ENCODE data around the gene RHCE. TPM values are rescaled to one million over a fixed set of nuclear protein-coding genes. Genes with fewer than 3 reads are reported as not detected.
"Not testable (repeated sequence)": the region's sequence is repeated elsewhere in the genome, so short reads cannot be mapped to it uniquely, and the experiment has no call there.

RHCE gene
- total RNA-seq, 1 experiment from 2014 or later, result 0.36 TPM

- Histone ChIP-seq H3K4me3 (peak within 1 kb of the TSS; percentile 85), H3K27me3 (no peaks in the 10 kb centered on the region), H3K9me3 (no peaks in the 10 kb centered on the region), H3K36me3 (peaks cover 21% of the 10 kb centered on the region)
- DNase-seq, result peak; percentile 88
Measured at GRCh38 chr1:25338188-25338981, 82.2 kb downstream of the RHCE start, which contains the start of gene TMEM50A. TSS of gene TMEM50A (plus strand) at chr1:25338334. CDS start at chr1:25340487, 2,153 bp downstream.

- H3K4me3 ChIP-seq, result peak overlapping the region; percentile 85
Measured at GRCh38 chr1:25337483-25338187, 83.0 kb downstream of the RHCE start.

DNA sequence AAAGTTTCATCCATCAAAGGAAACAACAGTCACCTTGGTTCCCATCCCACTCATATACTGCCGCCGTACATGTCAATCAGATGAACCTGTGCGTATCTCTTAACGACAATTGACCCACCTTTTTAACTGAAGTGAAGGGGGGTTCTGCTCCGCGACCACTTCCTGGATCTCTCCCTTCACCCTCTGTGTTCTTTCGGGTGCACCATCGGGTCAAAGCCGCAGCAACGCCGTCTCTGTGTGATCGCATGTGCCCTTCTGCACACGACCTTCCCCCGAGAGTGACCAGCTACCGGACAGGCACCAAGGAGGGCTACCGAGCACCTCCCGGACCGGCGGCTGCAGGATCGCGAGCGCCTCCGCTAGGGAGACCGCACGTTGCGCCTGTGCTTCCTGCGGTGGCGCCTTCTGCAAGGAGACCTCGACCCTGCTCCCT lies 83.7 kb downstream of the RHCE start:
- not testable (repeated sequence) for H3K9me3 ChIP-seq, H3K36me3 ChIP-seq, H3K27me3 ChIP-seq
- peak; percentile 33 for DNase-seq
- peak overlapping the region; percentile 56 for H3K4me3 ChIP-seq

More at GRCh38 chr1:25337483-25338187, 83.0 kb downstream of the RHCE start:
- not testable (repeated sequence) for H3K9me3 ChIP-seq, DNase-seq, H3K27me3 ChIP-seq
- peaks cover 14% of the 10 kb centered on the region for H3K36me3 ChIP-seq

GRCh38 chr1:25329950-25330349 lies 90.7 kb downstream of the RHCE start:
- not testable (repeated sequence) for H3K36me3 ChIP-seq, H3K27me3 ChIP-seq, H3K9me3 ChIP-seq, H3K4me3 ChIP-seq
- DNase-seq, result peak; percentile 47

DNA sequence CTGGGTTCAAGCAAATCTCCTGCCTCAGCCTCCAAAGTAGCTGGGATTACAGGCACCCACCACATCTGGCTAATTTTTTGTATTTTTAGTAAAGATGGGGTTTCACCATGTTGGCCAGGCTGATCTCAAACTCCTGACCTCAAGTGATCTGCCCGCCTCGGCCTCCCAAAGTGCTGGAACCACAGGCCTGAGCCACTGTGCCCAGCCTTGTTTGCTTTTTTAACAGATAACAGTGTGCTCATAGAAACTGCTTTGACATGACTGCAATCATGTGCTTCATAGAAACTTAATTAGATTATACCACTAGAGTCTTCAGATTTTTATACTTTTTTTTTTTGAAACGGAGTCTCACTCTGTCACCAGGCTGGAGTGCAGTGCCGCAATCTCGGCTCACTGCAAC lies 91.3 kb downstream of the RHCE start:
- DNase-seq, H3K9me3 ChIP-seq, H3K4me3 ChIP-seq, H3K36me3 ChIP-seq, H3K27me3 ChIP-seq: not testable (repeated sequence)

GRCh38 chr1:25328791-25329185 lies 91.8 kb downstream of the RHCE start:
- H3K27me3 ChIP-seq, H3K9me3 ChIP-seq, H3K36me3 ChIP-seq, H3K4me3 ChIP-seq: not testable (repeated sequence)
- peak; percentile 20 for DNase-seq

GRCh38 chr1:25327864-25328790 lies 92.5 kb downstream of the RHCE start:
- not testable (repeated sequence) for H3K4me3 ChIP-seq, DNase-seq, H3K36me3 ChIP-seq, H3K9me3 ChIP-seq, H3K27me3 ChIP-seq

DNA sequence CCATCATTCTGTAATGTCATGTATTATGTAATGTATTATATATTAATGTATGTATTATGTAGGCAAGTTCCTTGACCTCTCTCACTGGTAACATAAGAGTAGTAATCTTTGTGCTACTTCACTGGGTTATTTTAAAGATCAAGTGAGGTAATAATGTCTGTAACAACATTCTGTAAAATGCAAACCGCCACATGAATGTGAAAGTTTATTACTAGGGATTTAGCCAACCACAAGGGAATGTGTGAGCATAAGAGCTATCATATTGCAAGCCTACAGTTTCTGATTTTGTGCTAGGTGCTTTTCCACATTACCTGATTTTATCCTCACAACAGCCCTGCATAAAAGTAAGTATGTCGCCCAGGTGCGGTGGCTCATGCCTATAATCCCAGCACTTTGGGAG lies 96.2 kb downstream of the RHCE start:
- H3K9me3 ChIP-seq, H3K36me3 ChIP-seq, H3K4me3 ChIP-seq, H3K27me3 ChIP-seq, DNase-seq: not testable (repeated sequence)

DNA sequence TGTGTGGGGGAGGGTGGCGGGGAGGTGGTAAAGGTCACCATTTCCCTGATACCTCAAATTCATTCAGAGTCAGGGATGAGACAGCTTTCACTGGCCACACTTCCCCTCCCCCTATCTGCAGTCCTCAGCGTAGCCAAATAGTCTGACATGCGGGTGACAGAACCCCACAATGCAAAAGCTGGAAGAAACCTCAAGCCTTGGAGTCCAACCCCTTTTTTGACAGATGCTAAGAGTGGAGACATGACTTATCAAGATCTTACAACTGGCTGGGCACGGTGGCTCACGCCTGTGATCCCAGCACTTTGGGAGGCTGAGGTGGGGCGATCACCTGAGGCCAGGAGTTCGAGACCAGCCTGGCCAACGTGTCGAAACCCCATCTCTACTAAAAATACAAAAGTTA lies 98.5 kb downstream of the RHCE start:
- not testable (repeated sequence) for H3K9me3 ChIP-seq, H3K36me3 ChIP-seq, H3K27me3 ChIP-seq, DNase-seq, H3K4me3 ChIP-seq

DNA sequence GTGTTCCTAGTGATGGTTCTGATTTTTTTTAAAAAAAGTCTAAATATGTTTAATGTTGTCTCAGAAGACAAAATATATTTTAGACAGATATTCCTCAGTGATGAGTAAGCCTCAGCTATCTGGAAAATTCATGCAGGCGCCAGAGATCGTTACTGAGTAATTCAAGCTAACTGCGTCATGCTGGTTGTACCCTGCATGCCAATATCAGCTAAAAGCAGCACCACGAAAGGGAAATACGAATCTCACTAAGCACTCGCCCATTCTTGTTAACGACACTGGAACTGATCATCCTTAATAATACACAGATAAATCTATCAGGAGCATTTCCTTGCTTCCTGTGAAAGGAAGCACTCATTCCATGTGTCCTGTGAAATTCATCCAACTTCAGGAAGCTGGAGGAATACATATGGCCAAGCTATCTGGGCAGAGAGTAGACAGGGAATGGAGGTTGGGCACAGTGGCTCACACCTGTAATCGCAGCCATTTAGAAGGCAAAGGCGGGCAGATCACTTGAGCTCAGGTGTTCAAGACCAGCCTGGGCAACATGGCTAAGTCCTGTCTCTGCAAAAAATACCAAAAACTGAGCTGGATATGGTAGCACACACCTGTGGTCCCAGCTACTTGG lies 100.2 kb downstream of the RHCE start:
- not testable (repeated sequence) for H3K36me3 ChIP-seq, H3K9me3 ChIP-seq, H3K4me3 ChIP-seq, H3K27me3 ChIP-seq
- DNase-seq, result peak; percentile 68

DNA sequence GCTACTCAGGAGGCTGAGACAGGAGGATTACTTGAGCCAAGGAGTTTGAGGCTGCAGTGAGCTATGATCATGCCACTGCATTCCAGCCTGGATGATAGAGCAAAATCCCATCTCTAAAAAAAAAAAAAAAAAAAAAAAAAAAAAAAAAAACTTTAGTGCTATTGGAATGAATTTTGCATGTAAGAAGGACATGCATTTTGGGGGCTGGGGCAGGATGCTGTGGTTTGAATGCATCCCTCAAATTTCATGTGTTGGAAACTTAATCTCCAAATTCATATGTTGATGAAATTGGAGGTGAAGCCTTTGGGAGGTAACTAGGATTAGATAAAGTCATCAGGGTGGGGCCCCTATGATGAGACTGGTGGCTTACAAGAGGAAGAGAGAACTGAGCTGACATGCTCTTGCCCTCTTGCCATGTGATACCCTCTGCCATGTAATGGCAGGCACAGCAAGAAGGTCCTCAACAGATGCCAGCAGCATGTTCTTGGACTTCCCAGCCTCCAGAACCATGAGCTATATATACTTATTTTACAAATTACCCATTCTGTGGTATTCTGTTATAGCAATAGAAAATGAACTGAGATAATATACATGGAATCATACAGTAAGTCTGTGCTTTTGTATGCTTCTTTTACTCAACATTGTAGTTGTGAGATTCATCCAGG lies 107.7 kb downstream of the RHCE start:
- H3K9me3 ChIP-seq, H3K36me3 ChIP-seq, DNase-seq, H3K4me3 ChIP-seq, H3K27me3 ChIP-seq: not testable (repeated sequence)

Other genes starting within 250 kb of the RHCE start
- gene SYF2, start 188.3 kb downstream of the RHCE start, total RNA-seq (2014; rRNA removed; shearing (Covaris generic); ENCODE audit: low replicate concordance), result 37.8 and 40.1 TPM in 2 replicates
- gene RSRP1, start 173.4 kb downstream of the RHCE start, total RNA-seq (2014; rRNA removed; shearing (Covaris generic); ENCODE audit: low replicate concordance), result 36.4 and 44.5 TPM in 2 replicates
- not detected in 2 replicates for gene RHD, start 148.3 kb downstream of the RHCE start, total RNA-seq (2014; rRNA removed; shearing (Covaris generic); ENCODE audit: low replicate concordance)
- 66.1 and 82.2 TPM in 2 replicates for gene TMEM50A, start 82.5 kb downstream of the RHCE start, total RNA-seq (2014; rRNA removed; shearing (Covaris generic); ENCODE audit: low replicate concordance)
- 22.6 and 25.8 TPM in 2 replicates for gene MACO1, start 10.1 kb upstream of the RHCE start, total RNA-seq (2014; rRNA removed; shearing (Covaris generic); ENCODE audit: low replicate concordance)
- gene LDLRAP1, start 122.8 kb upstream of the RHCE start, total RNA-seq (2014; rRNA removed; shearing (Covaris generic); ENCODE audit: low replicate concordance), result 7.8 and 13.3 TPM in 2 replicates
- gene MAN1C1, start 196.0 kb upstream of the RHCE start, total RNA-seq (2014; rRNA removed; shearing (Covaris generic); ENCODE audit: low replicate concordance), result 0.26 TPM in 1 of 2 replicates, not detected in the other

All from MG63 (cell line).